ENCODE results near the gene THEMIS. TPM values are rescaled to one million over a fixed set of nuclear protein-coding genes. Genes with fewer than 3 reads are reported as not detected.
"Not testable (repeated sequence)": the region's sequence is repeated elsewhere in the genome, so short reads cannot be mapped to it uniquely, and the experiment has no call there.

Gene THEMIS
- total RNA-seq, 5 donors from 2014 or later (not counting 1 experiment from before 2014, with no cell fraction given), result 55.5 to 93.3 (median 69.4) TPM

GRCh38 chr6:127690092-127690491 is 210.8 kb downstream of the THEMIS start:
- Histone ChIP-seq H3K4me3 (ENCODE audit: control insufficient read depth in 1 of 2, extremely low read depth in 1 of 2, low read length in 1 of 2) (no peak overlapping the region), H3K4me1 (ENCODE audit: control insufficient read depth in 1 of 2, extremely low read depth in 1 of 2, insufficient read depth in 2 of 2, low read length in 2 of 2) (no peaks in the 10 kb centered on the region), H3K27ac (ENCODE audit: low read length) (no peak overlapping the region), H3K27me3 (replicated peaks in 1 of 2; ENCODE audit: control insufficient read depth in 2 of 2, extremely low read depth in 1 of 2, insufficient read depth in 2 of 2, low read length in 1 of 2) (no peaks in the 10 kb centered on the region), H3K9me3 (peaks cover 4% of the 10 kb centered on the region), H3K36me3 (ENCODE audit: control insufficient read depth in 2 of 2, extremely low read depth in 1 of 2, insufficient read depth in 1 of 2, low read length in 1 of 2) (peaks cover 0 to 15% of the 10 kb centered on the region in 2 donors)
- no peak for DNase-seq
- POLR2A ChIA-PET, result interaction anchor here in 1 of 2 donors (0.7 kb wide), 1 partner anchor 165 kb away, joined by 3 read pairs; no protein-coding TSS in a partner anchor
- H3K9me3 Mint-ChIP-seq, result peaks cover 6 to 35% (median 16%) of the 10 kb centered on the region in 3 donors
- no peak overlapping the region for H3K4me3 Mint-ChIP-seq
- CTCF ChIA-PET, result no interaction called here
- no peak overlapping the region for H3K27ac Mint-ChIP-seq
- H3K27me3 Mint-ChIP-seq, result no peaks in the 10 kb centered on the region
- no peaks in the 10 kb centered on the region for H3K4me1 Mint-ChIP-seq
- peaks cover 63% of the 10 kb centered on the region for H3K36me3 Mint-ChIP-seq
- ATAC-seq (replicated peaks in 1 of 4), result no peak

GRCh38 chr6:127687490-127687889 is 213.4 kb downstream of the THEMIS start:
- H3K36me3 ChIP-seq (ENCODE audit: control insufficient read depth in 2 of 2, extremely low read depth in 1 of 2, insufficient read depth in 1 of 2, low read length in 1 of 2); H3K27ac ChIP-seq (ENCODE audit: low read length); ATAC-seq (replicated peaks in 1 of 4); H3K4me1 Mint-ChIP-seq; H3K27ac Mint-ChIP-seq; H3K4me3 Mint-ChIP-seq; CTCF ChIA-PET; H3K4me1 ChIP-seq (ENCODE audit: control insufficient read depth in 1 of 2, extremely low read depth in 1 of 2, insufficient read depth in 2 of 2, low read length in 2 of 2); H3K27me3 ChIP-seq (replicated peaks in 1 of 2; ENCODE audit: control insufficient read depth in 2 of 2, extremely low read depth in 1 of 2, insufficient read depth in 2 of 2, low read length in 1 of 2); H3K9me3 ChIP-seq; DNase-seq; H3K27me3 Mint-ChIP-seq; H3K4me3 ChIP-seq (ENCODE audit: control insufficient read depth in 1 of 2, extremely low read depth in 1 of 2, low read length in 1 of 2); POLR2A ChIA-PET: not testable (repeated sequence)
- H3K36me3 Mint-ChIP-seq, result peaks cover 52% of the 10 kb centered on the region
- WGBS (ENCODE audit: insufficient coverage), result no CpG with 5 or more reads among the region's 3 CpGs
- H3K9me3 Mint-ChIP-seq, result peaks cover 6 to 55% (median 20%) of the 10 kb centered on the region in 3 donors

- no peak for ATAC-seq (replicated peaks in 1 of 4)
Observed at GRCh38 chr6:127686084-127686483, 214.8 kb downstream of the THEMIS start.

GRCh38 chr6:127684501-127684900 is 216.4 kb downstream of the THEMIS start:
- no peaks in the 10 kb centered on the region for H3K27me3 ChIP-seq (replicated peaks in 1 of 2; ENCODE audit: control insufficient read depth in 2 of 2, extremely low read depth in 1 of 2, insufficient read depth in 2 of 2, low read length in 1 of 2)
- Mint-ChIP-seq H3K36me3 (peaks cover 33% of the 10 kb centered on the region), H3K4me1 (no peaks in the 10 kb centered on the region), H3K27me3 (no peaks in the 10 kb centered on the region), H3K9me3 (peaks cover 6 to 67% (median 32%) of the 10 kb centered on the region in 3 donors), H3K27ac (no peak overlapping the region), H3K4me3 (no peak overlapping the region)
- ChIA-PET POLR2A (no interaction called here), CTCF (no interaction called here)
- DNase-seq, result no peak
- WGBS (ENCODE audit: insufficient coverage), result no CpG with 5 or more reads among the region's 1 CpG
- H3K27ac ChIP-seq (ENCODE audit: low read length), result no peak overlapping the region
- peaks cover 4% of the 10 kb centered on the region for H3K9me3 ChIP-seq
- H3K36me3 ChIP-seq (ENCODE audit: control insufficient read depth in 2 of 2, extremely low read depth in 1 of 2, insufficient read depth in 1 of 2, low read length in 1 of 2), result no peaks in the 10 kb centered on the region
- H3K4me1 ChIP-seq (ENCODE audit: control insufficient read depth in 1 of 2, extremely low read depth in 1 of 2, insufficient read depth in 2 of 2, low read length in 2 of 2), result no peaks in the 10 kb centered on the region
- no peak overlapping the region for H3K4me3 ChIP-seq (ENCODE audit: control insufficient read depth in 1 of 2, extremely low read depth in 1 of 2, low read length in 1 of 2)
- ATAC-seq (replicated peaks in 1 of 4), result no peak

More at GRCh38 chr6:127686084-127686483, 214.8 kb downstream of the THEMIS start:
- no peaks in the 10 kb centered on the region for H3K27me3 Mint-ChIP-seq
- H3K27ac ChIP-seq (ENCODE audit: low read length), result no peak overlapping the region
- H3K36me3 Mint-ChIP-seq, result peaks cover 47% of the 10 kb centered on the region
- no peak for DNase-seq
- H3K36me3 ChIP-seq (ENCODE audit: control insufficient read depth in 2 of 2, extremely low read depth in 1 of 2, insufficient read depth in 1 of 2, low read length in 1 of 2), result no peaks in the 10 kb centered on the region
- H3K9me3 Mint-ChIP-seq, result peaks cover 6 to 62% (median 28%) of the 10 kb centered on the region in 3 donors
- no peaks in the 10 kb centered on the region for H3K27me3 ChIP-seq (replicated peaks in 1 of 2; ENCODE audit: control insufficient read depth in 2 of 2, extremely low read depth in 1 of 2, insufficient read depth in 2 of 2, low read length in 1 of 2)
- H3K4me3 ChIP-seq (ENCODE audit: control insufficient read depth in 1 of 2, extremely low read depth in 1 of 2, low read length in 1 of 2), result no peak overlapping the region
- CTCF ChIA-PET, result no interaction called here
- no peaks in the 10 kb centered on the region for H3K4me1 ChIP-seq (ENCODE audit: control insufficient read depth in 1 of 2, extremely low read depth in 1 of 2, insufficient read depth in 2 of 2, low read length in 2 of 2)
- H3K4me3 Mint-ChIP-seq, result no peak overlapping the region
- peaks cover 4% of the 10 kb centered on the region for H3K9me3 ChIP-seq
- H3K4me1 Mint-ChIP-seq, result no peaks in the 10 kb centered on the region
- no peak overlapping the region for H3K27ac Mint-ChIP-seq
- POLR2A ChIA-PET, result interaction anchor here in 1 of 2 donors (0.5 kb wide), 1 partner anchor 129 kb away, joined by 5 read pairs; no protein-coding TSS in a partner anchor

Data from T-cell (primary cell).